ENCODE results near the gene CNTN6.

The CNTN6 gene

DNA sequence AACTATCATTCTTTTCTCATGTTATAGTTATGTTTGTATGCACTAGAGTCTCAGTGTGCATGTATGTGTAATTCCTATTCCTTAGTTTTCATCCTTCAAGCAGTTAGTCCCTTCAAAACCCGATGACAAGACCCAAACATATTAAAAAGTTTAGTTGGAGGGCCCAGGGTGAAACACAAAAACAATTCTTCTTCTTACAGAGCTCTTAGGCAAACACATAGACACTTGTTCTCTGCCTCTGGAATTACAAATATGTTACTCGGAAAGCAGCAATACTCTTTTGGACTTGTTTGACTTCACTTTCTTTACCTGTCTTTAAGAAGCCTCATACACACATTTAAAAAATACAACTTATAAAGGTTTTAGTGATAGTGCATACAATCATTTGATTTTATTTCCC lies 763 bp upstream of the CNTN6 start:
- H3K36me3 ChIP-seq (ENCODE audit: control insufficient read depth in 1 of 2, insufficient read depth in 2 of 2, low read depth in 1 of 2, low read length in 2 of 2), result no peaks in the 10 kb centered on the region
- H3K4ac ChIP-seq (ENCODE audit: low read depth in 1 of 2, low read length in 2 of 2), result no peak overlapping the region
- H4K91ac ChIP-seq (ENCODE audit: low read length), result no peak overlapping the region
- no peak overlapping the region for H2BK5ac ChIP-seq (ENCODE audit: low read depth, low read length, poor library complexity, severe bottlenecking)
- H3K27me3 ChIP-seq (ENCODE audit: control insufficient read depth in 1 of 2, insufficient read depth in 1 of 2, low read length in 2 of 2), result peaks cover 0 to 14% of the 10 kb centered on the region in 2 experiments
- DNase-seq, result no peak
- H2AFZ ChIP-seq (ENCODE audit: low read depth, low read length), result no peak overlapping the region
- no peak overlapping the region for H2AK5ac ChIP-seq (ENCODE audit: low read length, severe bottlenecking)
- no peak overlapping the region for H3K9ac ChIP-seq (ENCODE audit: low read length)
- no peaks in the 10 kb centered on the region for H3K79me1 ChIP-seq (replicated peaks; ENCODE audit: low read length, poor library complexity, severe bottlenecking)
- H2BK15ac ChIP-seq (ENCODE audit: low read depth, poor library complexity, severe bottlenecking), result no peak overlapping the region
- H3K14ac ChIP-seq (ENCODE audit: low read length in 2 of 2), result no peak overlapping the region
- peaks cover 1% of the 10 kb centered on the region for H3K4me1 ChIP-seq (ENCODE audit: control insufficient read depth, insufficient read depth, low read depth, low read length)
- H3K27ac ChIP-seq (ENCODE audit: low read length, poor library complexity, severe bottlenecking), result peak overlapping the region; percentile 71
- 73% methylated on average over 2 of the region's 2 CpGs for WGBS
- H3K4me3 ChIP-seq (ENCODE audit: insufficient read depth in 1 of 2, low read depth in 1 of 2, low read length in 2 of 2), result no peak overlapping the region
- H4K8ac ChIP-seq (ENCODE audit: low read length), result no peak overlapping the region
- no peak overlapping the region for H2BK120ac ChIP-seq (ENCODE audit: low read depth, low read length)
- H3K23ac ChIP-seq (ENCODE audit: low read length in 2 of 2), result no peak overlapping the region
- H3K9me3 ChIP-seq (ENCODE audit: control insufficient read depth, low read length), result no peaks in the 10 kb centered on the region
- H2BK12ac ChIP-seq (ENCODE audit: low read length in 2 of 2), result no peak overlapping the region
- no peak overlapping the region for H3K18ac ChIP-seq (ENCODE audit: low read depth in 1 of 2, low read length in 2 of 2)
- no peak overlapping the region for H3K4me2 ChIP-seq (ENCODE audit: low read length, poor library complexity, severe bottlenecking)

DNA sequence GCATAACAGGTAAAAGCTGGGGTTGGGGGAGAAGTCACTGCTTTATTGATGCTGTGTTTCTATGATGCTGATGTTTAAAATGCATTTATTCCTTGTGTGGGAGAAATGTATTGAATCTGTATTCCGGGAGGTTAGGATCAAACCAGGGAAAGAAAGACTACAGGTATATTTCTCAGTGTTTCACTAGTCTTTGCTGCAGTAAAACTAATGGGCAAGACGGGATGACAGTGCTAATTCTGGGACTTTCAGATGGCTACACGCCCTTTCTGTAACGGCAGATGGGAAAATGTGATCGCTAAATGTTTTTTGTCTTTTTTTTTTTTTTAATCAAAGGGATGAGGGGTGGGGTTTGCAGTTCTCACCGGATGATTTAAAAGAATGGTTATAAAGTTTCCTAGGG lies 393 bp downstream of the CNTN6 start:
- no peak overlapping the region for H2AK5ac ChIP-seq (ENCODE audit: low read length, severe bottlenecking)
- no peak overlapping the region for H2BK15ac ChIP-seq (ENCODE audit: low read depth, poor library complexity, severe bottlenecking)
- no peak overlapping the region for H3K9ac ChIP-seq (ENCODE audit: low read length)
- no peak overlapping the region for H4K8ac ChIP-seq (ENCODE audit: low read length)
- no peak overlapping the region for H3K4me3 ChIP-seq (ENCODE audit: insufficient read depth in 1 of 2, low read depth in 1 of 2, low read length in 2 of 2)
- H3K79me1 ChIP-seq (replicated peaks; ENCODE audit: low read length, poor library complexity, severe bottlenecking), result no peaks in the 10 kb centered on the region
- H2BK12ac ChIP-seq (ENCODE audit: low read length in 2 of 2), result no peak overlapping the region
- H2BK5ac ChIP-seq (ENCODE audit: low read depth, low read length, poor library complexity, severe bottlenecking), result peak overlapping the region; percentile 24
- H3K36me3 ChIP-seq (ENCODE audit: control insufficient read depth in 1 of 2, insufficient read depth in 2 of 2, low read depth in 1 of 2, low read length in 2 of 2), result no peaks in the 10 kb centered on the region
- WGBS, result 84% methylated on average over 6 of the region's 6 CpGs
- peaks cover 1% of the 10 kb centered on the region for H3K4me1 ChIP-seq (ENCODE audit: control insufficient read depth, insufficient read depth, low read depth, low read length)
- no peak overlapping the region for H3K4ac ChIP-seq (ENCODE audit: low read depth in 1 of 2, low read length in 2 of 2)
- peaks cover 0 to 14% of the 10 kb centered on the region in 2 experiments for H3K27me3 ChIP-seq (ENCODE audit: control insufficient read depth in 1 of 2, insufficient read depth in 1 of 2, low read length in 2 of 2)
- no peak overlapping the region for H2BK120ac ChIP-seq (ENCODE audit: low read depth, low read length)
- no peaks in the 10 kb centered on the region for H3K9me3 ChIP-seq (ENCODE audit: control insufficient read depth, low read length)
- no peak overlapping the region for H3K18ac ChIP-seq (ENCODE audit: low read depth in 1 of 2, low read length in 2 of 2)
- H4K91ac ChIP-seq (ENCODE audit: low read length), result no peak overlapping the region
- H3K4me2 ChIP-seq (ENCODE audit: low read length, poor library complexity, severe bottlenecking), result peak overlapping the region; percentile 53
- DNase-seq, result no peak
- H3K27ac ChIP-seq (ENCODE audit: low read length, poor library complexity, severe bottlenecking), result peak overlapping the region; percentile 71
- no peak overlapping the region for H3K23ac ChIP-seq (ENCODE audit: low read length in 2 of 2)
- H3K14ac ChIP-seq (ENCODE audit: low read length in 2 of 2), result no peak overlapping the region
- no peak overlapping the region for H2AFZ ChIP-seq (ENCODE audit: low read depth, low read length)

DNA sequence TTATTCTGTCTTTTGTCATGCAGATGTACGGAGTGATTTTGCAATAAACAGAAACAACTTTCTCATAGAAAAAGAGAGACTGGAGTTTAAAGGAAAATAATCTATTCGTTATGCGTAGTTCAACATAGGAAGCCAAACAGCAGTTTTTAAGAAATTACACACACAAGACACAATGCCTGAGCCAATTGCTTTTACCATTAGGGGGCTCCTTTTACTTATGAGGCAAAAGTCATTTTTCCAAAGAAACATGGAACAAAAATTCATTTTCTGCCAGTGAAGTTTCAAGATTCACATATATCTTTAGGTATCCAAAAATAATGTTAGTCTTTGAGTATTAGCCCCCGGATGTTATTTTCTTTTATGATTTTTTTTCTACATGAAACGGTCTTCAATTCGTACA lies 10.7 kb downstream of the CNTN6 start:
- Histone ChIP-seq H3K79me1 (replicated peaks; ENCODE audit: low read length, poor library complexity, severe bottlenecking) (no peaks in the 10 kb centered on the region), H2BK15ac (ENCODE audit: low read depth, poor library complexity, severe bottlenecking) (no peak overlapping the region), H3K14ac (ENCODE audit: low read length in 2 of 2) (no peak overlapping the region), H3K4me2 (ENCODE audit: low read length, poor library complexity, severe bottlenecking) (no peak overlapping the region), H4K91ac (ENCODE audit: low read length) (no peak overlapping the region), H3K9me3 (ENCODE audit: control insufficient read depth, low read length) (peaks cover 10% of the 10 kb centered on the region), H3K4me1 (ENCODE audit: control insufficient read depth, insufficient read depth, low read depth, low read length) (no peaks in the 10 kb centered on the region), H3K27me3 (ENCODE audit: control insufficient read depth in 1 of 2, insufficient read depth in 1 of 2, low read length in 2 of 2) (no peaks in the 10 kb centered on the region), H2AK5ac (ENCODE audit: low read length, severe bottlenecking) (no peak overlapping the region), H3K9ac (ENCODE audit: low read length) (no peak overlapping the region), H3K36me3 (ENCODE audit: control insufficient read depth in 1 of 2, insufficient read depth in 2 of 2, low read depth in 1 of 2, low read length in 2 of 2) (no peaks in the 10 kb centered on the region), H2BK120ac (ENCODE audit: low read depth, low read length) (no peak overlapping the region), H3K27ac (ENCODE audit: low read length, poor library complexity, severe bottlenecking) (no peak overlapping the region), H3K4ac (ENCODE audit: low read depth in 1 of 2, low read length in 2 of 2) (no peak overlapping the region), H2AFZ (ENCODE audit: low read depth, low read length) (no peak overlapping the region), H4K8ac (ENCODE audit: low read length) (no peak overlapping the region), H2BK12ac (ENCODE audit: low read length in 2 of 2) (no peak overlapping the region), H2BK5ac (ENCODE audit: low read depth, low read length, poor library complexity, severe bottlenecking) (no peak overlapping the region), H3K18ac (ENCODE audit: low read depth in 1 of 2, low read length in 2 of 2) (no peak overlapping the region), H3K4me3 (ENCODE audit: insufficient read depth in 1 of 2, low read depth in 1 of 2, low read length in 2 of 2) (no peak overlapping the region), H3K23ac (ENCODE audit: low read length in 2 of 2) (no peak overlapping the region)
- DNase-seq, result no peak
- 100% methylated on average over 3 of the region's 6 CpGs for WGBS

DNA sequence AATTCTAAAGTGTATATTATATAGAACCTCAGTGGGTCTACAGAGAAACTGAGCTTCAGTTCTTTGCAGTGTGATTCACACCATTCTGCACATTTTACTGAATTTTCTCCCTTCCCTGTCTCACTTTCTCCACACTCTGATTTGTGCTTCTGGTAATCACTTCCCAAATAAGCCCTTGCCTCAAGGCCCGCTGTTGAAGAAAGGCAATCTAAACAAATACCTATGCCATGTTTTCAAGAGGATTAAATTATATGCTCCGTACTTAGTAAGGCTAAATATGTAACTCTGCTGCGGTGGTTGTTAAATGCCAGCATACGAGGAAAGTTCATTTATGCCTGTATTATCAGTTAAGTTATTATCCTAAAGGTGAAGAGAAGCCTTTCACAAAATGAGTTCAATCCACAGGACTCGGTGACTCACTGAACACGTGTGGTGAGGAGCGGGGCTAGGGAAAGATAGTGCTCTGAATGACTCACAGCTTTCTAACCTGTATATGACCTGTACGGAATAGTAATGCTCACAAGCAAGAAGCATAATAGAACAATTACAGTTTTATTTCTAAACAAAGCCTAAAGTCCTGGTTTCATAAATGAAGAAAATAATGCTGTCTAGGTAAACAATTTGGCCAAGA lies 25.1 kb downstream of the CNTN6 start:
- Histone ChIP-seq H3K9ac (ENCODE audit: low read length) (no peak overlapping the region), H2BK15ac (ENCODE audit: low read depth, poor library complexity, severe bottlenecking) (no peak overlapping the region), H3K14ac (ENCODE audit: low read length in 2 of 2) (no peak overlapping the region), H3K23ac (ENCODE audit: low read length in 2 of 2) (no peak overlapping the region), H3K4me1 (ENCODE audit: control insufficient read depth, insufficient read depth, low read depth, low read length) (no peaks in the 10 kb centered on the region), H3K4me2 (ENCODE audit: low read length, poor library complexity, severe bottlenecking) (no peak overlapping the region), H3K27ac (ENCODE audit: low read length, poor library complexity, severe bottlenecking) (peak overlapping the region; percentile 66), H3K27me3 (ENCODE audit: control insufficient read depth in 1 of 2, insufficient read depth in 1 of 2, low read length in 2 of 2) (no peaks in the 10 kb centered on the region), H3K79me1 (replicated peaks; ENCODE audit: low read length, poor library complexity, severe bottlenecking) (no peaks in the 10 kb centered on the region), H3K18ac (ENCODE audit: low read depth in 1 of 2, low read length in 2 of 2) (no peak overlapping the region), H2BK120ac (ENCODE audit: low read depth, low read length) (no peak overlapping the region), H3K9me3 (ENCODE audit: control insufficient read depth, low read length) (no peaks in the 10 kb centered on the region), H3K4me3 (ENCODE audit: insufficient read depth in 1 of 2, low read depth in 1 of 2, low read length in 2 of 2) (no peak overlapping the region), H2AK5ac (ENCODE audit: low read length, severe bottlenecking) (no peak overlapping the region), H3K36me3 (ENCODE audit: control insufficient read depth in 1 of 2, insufficient read depth in 2 of 2, low read depth in 1 of 2, low read length in 2 of 2) (no peaks in the 10 kb centered on the region), H4K8ac (ENCODE audit: low read length) (no peak overlapping the region), H3K4ac (ENCODE audit: low read depth in 1 of 2, low read length in 2 of 2) (no peak overlapping the region), H2BK12ac (ENCODE audit: low read length in 2 of 2) (no peak overlapping the region), H2AFZ (ENCODE audit: low read depth, low read length) (no peak overlapping the region), H4K91ac (ENCODE audit: low read length) (no peak overlapping the region), H2BK5ac (ENCODE audit: low read depth, low read length, poor library complexity, severe bottlenecking) (no peak overlapping the region)
- 76% methylated on average over 6 of the region's 8 CpGs for WGBS
- DNase-seq, result peak; percentile 2
